ENCODE measurements around the gene PTGDR. TPM values are rescaled to one million over a fixed set of nuclear protein-coding genes. Genes with fewer than 3 reads are reported as not detected.

PTGDR gene
- total and polyA plus RNA-seq, 2 experiments from 2014 or later, result 0.06 TPM; not detected in 1

GRCh38 chr14:52248057-52248456 is 19.4 kb upstream of the PTGDR start:
- peaks cover 20% of the 10 kb centered on the region for H3K4me1 ChIP-seq (ENCODE audit: insufficient read depth)
- peaks cover 12% of the 10 kb centered on the region for H3K9me2 ChIP-seq (ENCODE audit: insufficient read depth)
- Mint-ChIP-seq H3K36me3 (ENCODE audit: low read depth) (peaks cover 3% of the 10 kb centered on the region; the same call in 2 of the 3 replicates), H3K9me3 (peaks cover 5% of the 10 kb centered on the region; the same call in 2 of the 3 replicates), H3K27ac (no peak overlapping the region), H3K4me3 (no peak overlapping the region), H3K27me3 (ENCODE audit: insufficient read depth, low read depth, poor library complexity) (peaks cover 4% of the 10 kb centered on the region), H3K4me1 (peaks cover 26% of the 10 kb centered on the region)
- H4K20me1 ChIP-seq (replicated peaks; ENCODE audit: insufficient read depth), result no peaks in the 10 kb centered on the region
- H3K27me3 ChIP-seq (ENCODE audit: insufficient read depth), result no peaks in the 10 kb centered on the region
- H3K27ac ChIP-seq (ENCODE audit: low read depth), result no peak overlapping the region
- DNase-seq (ENCODE audit: low spot score), result no peak
- no peaks in the 10 kb centered on the region for H3K36me3 ChIP-seq (ENCODE audit: insufficient read depth)
- H3F3A ChIP-seq (replicated peaks; ENCODE audit: low read depth), result no peaks in the 10 kb centered on the region
- H3K4me2 ChIP-seq, result no peak overlapping the region
- no peak overlapping the region for H2AFZ ChIP-seq
- H3K79me2 ChIP-seq (replicated peaks; ENCODE audit: insufficient read depth), result no peaks in the 10 kb centered on the region
- ATAC-seq, result no peak
- H3K4me3 ChIP-seq, result no peak overlapping the region
- no peak for TF ChIP-seq EZH2phosphoT487 (IDR thresholded peaks at IDR 0.05; ENCODE audit: unreplicated experiment)
- TF ChIP-seq POLR2AphosphoS5 (IDR thresholded peaks at IDR 0.05; ENCODE audit: low read depth), result no peak
- TF ChIP-seq ZNF114 (CRISPR knock-in tag; IDR thresholded peaks at IDR 0.05), result no peak
- no peak for TF ChIP-seq REST (IDR thresholded peaks at IDR 0.05; ENCODE audit: unreplicated experiment)
- no peak for TF ChIP-seq EZH2 (IDR thresholded peaks at IDR 0.05; ENCODE audit: low read depth, unreplicated experiment)
- TF ChIP-seq JUNB (IDR thresholded peaks at IDR 0.05; ENCODE audit: unreplicated experiment), result no peak
- no peak for TF ChIP-seq NANOG (IDR thresholded peaks at IDR 0.05; ENCODE audit: borderline replicate concordance)
- TF ChIP-seq STAT1 (IDR thresholded peaks at IDR 0.05; ENCODE audit: unreplicated experiment), result no peak
- TF ChIP-seq ZNF462 (CRISPR knock-in tag; IDR thresholded peaks at IDR 0.05), result no peak
- TF ChIP-seq ETS1 (IDR thresholded peaks at IDR 0.05), result no peak
- TF ChIP-seq CREB1 (CRISPR knock-in tag; IDR thresholded peaks at IDR 0.05; ENCODE audit: low read depth), result no peak
- no peak for TF ChIP-seq CTCF (conservative IDR thresholded peaks at IDR 0.05; ENCODE audit: low read depth in 2 of 2)
- TF ChIP-seq ZNF331 (CRISPR knock-in tag; IDR thresholded peaks at IDR 0.05; ENCODE audit: low read depth), result no peak

All from GM23338 (cell line).